Measurements from ENCODE around the gene MED12L.

The MED12L gene

DNA sequence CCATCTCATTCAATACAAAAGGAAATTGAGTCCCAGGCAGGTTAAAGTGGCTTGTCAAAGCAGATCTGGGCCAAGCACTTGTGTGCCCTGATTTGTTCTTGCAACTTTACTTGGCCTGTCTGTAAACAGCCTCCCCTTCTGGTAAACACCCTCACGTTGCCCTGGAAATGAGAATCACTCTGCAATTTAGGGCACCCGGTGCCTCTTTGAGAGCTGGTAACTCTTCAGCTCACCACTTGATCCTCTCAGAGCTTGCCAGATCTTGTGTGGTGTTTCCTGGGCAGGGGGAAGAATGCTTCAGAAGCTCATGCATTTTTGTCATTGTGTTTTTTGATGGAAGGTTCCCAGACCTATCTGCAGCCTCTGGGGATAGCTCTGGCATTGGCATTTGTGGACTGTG lies 11.3 kb downstream of the MED12L start:
- POLR2A ChIA-PET, result no interaction called here
- CTCF ChIA-PET, result interaction anchor here (4.0 kb wide), 1 partner anchor 10 kb away, joined by 14 read pairs; the partner anchor contains the start of gene MED12L
- no peak overlapping the region for H3K4me3 ChIP-seq (ENCODE audit: low read depth, low read length)

DNA sequence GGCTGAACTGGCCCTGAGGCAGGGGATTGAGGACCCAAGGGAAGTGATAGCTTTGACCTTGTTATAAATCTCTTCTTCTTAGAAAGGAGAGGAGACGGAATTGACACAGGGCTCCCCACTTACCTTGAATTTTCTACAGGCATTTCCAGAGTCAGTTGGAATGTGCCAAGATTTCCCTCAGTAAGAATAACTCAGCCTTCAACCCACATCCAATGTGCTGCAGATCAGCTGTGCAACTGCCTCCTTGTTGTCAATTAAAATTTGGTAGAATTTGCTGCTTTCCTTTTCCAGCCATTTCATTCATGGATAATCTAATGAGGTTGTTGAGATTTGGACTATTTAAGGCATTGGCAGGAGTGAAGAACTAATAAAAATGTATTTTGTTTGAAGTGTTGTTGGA lies 14.6 kb downstream of the MED12L start:
- DNase-seq (ENCODE audit: low read depth, low spot score), result no peak
- POLR2A ChIA-PET, result no interaction called here
- TF ChIP-seq, protein P1, sequence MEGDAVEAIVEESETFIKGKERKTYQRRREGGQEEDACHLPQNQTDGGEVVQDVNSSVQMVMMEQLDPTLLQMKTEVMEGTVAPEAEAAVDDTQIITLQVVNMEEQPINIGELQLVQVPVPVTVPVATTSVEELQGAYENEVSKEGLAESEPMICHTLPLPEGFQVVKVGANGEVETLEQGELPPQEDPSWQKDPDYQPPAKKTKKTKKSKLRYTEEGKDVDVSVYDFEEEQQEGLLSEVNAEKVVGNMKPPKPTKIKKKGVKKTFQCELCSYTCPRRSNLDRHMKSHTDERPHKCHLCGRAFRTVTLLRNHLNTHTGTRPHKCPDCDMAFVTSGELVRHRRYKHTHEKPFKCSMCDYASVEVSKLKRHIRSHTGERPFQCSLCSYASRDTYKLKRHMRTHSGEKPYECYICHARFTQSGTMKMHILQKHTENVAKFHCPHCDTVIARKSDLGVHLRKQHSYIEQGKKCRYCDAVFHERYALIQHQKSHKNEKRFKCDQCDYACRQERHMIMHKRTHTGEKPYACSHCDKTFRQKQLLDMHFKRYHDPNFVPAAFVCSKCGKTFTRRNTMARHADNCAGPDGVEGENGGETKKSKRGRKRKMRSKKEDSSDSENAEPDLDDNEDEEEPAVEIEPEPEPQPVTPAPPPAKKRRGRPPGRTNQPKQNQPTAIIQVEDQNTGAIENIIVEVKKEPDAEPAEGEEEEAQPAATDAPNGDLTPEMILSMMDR (IDR thresholded peaks at IDR 0.05; ENCODE audit: insufficient read depth, low read length, missing control alignments), result no peak
- H3K4me3 ChIP-seq (ENCODE audit: low read depth, low read length), result no peak overlapping the region
- CTCF ChIA-PET, result no interaction called here

More for the DNA sequence above, 11.3 kb downstream of the MED12L start:
- DNase-seq (ENCODE audit: low read depth, low spot score), result no peak
- TF ChIP-seq, protein P1 (IDR thresholded peaks at IDR 0.05; ENCODE audit: insufficient read depth, low read length, missing control alignments), result no peak

DNA sequence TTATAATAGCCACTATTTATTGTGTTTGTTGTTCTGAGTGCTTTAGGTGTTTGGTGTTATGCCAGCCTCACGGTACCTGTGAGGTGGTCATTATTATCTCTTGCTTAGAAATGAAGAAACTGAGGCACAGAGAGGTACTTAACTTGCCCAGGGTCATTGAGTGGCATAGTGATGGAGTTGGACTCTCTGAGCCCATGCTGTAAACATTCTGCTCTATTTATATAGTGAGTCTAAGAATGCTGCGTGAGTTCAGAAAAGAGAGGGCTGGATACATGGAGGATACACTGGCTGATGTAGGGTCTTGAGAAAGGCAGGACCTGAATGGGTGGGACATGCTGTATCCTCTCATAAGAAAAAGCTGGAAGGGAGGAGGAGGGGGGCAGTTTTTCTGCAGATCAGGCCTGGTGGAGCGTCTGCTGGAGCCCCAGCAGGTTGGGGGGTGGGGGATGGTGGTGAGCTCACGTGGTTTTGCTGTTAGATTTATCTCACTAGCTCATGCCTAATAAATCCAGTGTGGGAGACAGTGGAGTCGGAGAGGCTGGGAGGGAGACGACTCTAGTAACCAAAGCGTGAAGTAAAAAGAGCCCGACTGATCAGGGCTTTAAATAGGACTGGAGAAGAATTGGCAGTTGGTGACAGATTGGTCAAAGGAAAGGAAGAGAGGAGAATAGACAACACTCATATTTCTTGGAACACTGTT lies 16.0 kb downstream of the MED12L start:
- TF ChIP-seq, protein P1 (IDR thresholded peaks at IDR 0.05; ENCODE audit: insufficient read depth, low read length, missing control alignments), result no peak
- ChIA-PET POLR2A (no interaction called here), CTCF (no interaction called here)
- no peak overlapping the region for H3K4me3 ChIP-seq (ENCODE audit: low read depth, low read length)
- no peak for DNase-seq (ENCODE audit: low read depth, low spot score)

DNA sequence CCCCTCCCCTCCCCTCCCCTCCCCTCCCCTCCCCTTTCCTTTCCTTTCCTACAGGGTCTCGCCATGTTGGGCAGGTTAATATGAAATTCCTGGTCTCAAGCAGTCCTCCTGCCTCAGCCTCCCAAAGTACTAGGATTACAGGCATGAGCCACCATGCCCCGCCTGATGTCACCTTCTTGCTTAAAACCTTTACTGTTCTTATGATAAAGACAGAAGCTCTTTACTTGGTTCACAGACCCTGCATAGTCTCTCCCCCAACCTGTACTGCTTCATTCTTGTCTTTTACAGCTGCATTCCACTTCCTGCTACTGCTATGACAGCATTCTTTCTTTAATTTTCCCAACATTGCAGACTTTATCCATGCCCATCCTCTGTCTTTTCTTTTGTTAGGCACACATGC lies 20.8 kb downstream of the MED12L start:
- ChIA-PET POLR2A (no interaction called here), CTCF (no interaction called here)
- DNase-seq (ENCODE audit: low read depth, low spot score), result no peak
- TF ChIP-seq, protein P1 (IDR thresholded peaks at IDR 0.05; ENCODE audit: insufficient read depth, low read length, missing control alignments), result no peak
- H3K4me3 ChIP-seq (ENCODE audit: low read depth, low read length), result no peak overlapping the region

DNA sequence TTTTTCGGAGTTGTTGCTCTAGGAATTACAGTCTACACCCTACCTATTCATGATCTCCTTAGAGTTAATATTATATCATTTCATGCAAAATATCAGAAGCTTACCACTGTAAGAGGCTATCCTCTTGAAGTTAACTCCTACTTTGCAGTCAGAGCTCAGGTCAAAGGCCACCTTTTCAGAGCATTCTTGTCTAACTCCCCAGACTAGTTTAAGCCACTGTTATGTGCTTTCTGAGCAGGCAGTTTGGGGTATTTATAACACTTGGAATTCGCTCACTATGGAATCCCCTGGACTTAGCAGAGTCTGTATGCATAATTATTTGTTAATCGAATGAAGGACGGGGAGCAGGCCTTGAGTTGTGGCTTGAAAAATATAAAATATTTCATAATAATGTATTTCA lies 21.7 kb downstream of the MED12L start:
- TF ChIP-seq, protein P1 (IDR thresholded peaks at IDR 0.05; ENCODE audit: insufficient read depth, low read length, missing control alignments), result no peak
- CTCF ChIA-PET, result no interaction called here
- no peak overlapping the region for H3K4me3 ChIP-seq (ENCODE audit: low read depth, low read length)
- DNase-seq (ENCODE audit: low read depth, low spot score), result no peak
- POLR2A ChIA-PET, result no interaction called here

DNA sequence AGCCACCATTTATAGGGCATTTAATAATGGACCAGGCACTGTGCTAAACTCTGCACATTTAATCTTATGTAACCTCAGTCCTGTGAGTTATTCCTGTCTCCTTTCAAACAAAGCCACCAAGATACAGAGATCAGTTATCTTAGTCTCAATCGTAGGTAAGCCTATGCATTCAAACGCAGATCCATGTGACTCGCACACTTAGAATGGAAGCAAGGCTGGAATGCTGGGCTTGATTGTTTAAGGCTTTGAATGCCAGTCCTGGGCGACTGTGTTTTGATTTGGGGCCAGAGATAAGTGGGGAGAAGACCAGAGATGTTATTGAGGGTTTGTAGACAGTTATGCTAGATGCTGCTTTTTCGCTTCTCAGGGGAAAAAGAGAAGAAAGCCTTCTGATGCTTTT lies 22.2 kb downstream of the MED12L start:
- DNase-seq (ENCODE audit: low read depth, low spot score), result no peak
- no peak overlapping the region for H3K4me3 ChIP-seq (ENCODE audit: low read depth, low read length)
- ChIA-PET POLR2A (no interaction called here), CTCF (no interaction called here)
- TF ChIP-seq, protein P1 (IDR thresholded peaks at IDR 0.05; ENCODE audit: insufficient read depth, low read length, missing control alignments), result no peak

Data from AG04449 (cell line).